Measurements from ENCODE around the gene ARHGAP44.

The ARHGAP44 gene

DNA sequence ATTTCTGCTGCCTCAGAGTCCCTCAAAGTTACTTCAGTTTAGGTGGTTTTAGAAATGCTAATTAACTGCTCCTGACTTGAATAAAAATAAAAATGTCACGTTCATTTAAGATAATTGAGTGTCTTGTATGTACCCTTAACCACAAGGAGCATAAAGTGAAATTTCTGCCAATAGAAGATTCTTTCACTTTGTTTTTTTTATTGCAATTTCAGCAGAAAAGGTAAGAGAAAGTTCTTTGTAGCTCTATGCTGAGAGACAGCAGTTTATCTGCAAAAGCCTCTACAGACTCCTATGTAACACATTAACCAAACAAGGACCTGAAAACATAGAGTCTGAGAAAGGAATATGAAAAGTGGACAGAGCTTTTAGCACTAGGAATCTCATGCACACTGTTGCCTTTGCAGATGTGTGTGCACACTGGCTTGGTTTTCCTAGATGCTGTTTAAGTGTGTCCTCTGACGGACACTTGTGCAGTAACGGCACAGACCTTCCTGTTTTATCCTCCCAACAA lies 11.6 kb downstream of the ARHGAP44 start:
- no peak overlapping the region for H3K4me3 Mint-ChIP-seq
- H3K36me3 Mint-ChIP-seq, result no peaks in the 10 kb centered on the region
- H3K9me3 Mint-ChIP-seq (ENCODE audit: low read depth), result peaks cover 12% of the 10 kb centered on the region
- H3K4me1 Mint-ChIP-seq (ENCODE audit: low read depth), result no peaks in the 10 kb centered on the region
- H3K27me3 Mint-ChIP-seq, result peaks cover 5% of the 10 kb centered on the region
- H3K27ac Mint-ChIP-seq, result no peak overlapping the region

DNA sequence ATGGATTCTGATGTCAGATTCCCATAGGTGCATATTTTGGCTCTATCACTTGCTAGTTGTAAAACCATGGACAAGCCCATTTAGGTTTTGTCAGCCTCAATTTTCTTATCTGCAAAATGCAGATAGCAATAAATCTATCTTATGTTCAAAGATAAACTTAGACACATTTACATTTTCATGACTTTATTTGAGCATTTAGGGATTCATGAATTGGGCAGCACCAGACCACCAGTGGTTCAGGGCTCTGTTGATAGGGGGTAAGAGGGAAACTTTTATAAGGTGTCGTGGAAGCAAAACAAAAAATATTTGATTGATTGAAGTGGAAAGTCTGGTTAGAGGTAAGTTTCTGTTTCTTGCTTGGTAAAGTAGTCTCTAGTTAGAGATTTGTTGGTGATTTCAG lies 17.3 kb downstream of the ARHGAP44 start:
- Mint-ChIP-seq H3K27ac (no peak overlapping the region), H3K9me3 (ENCODE audit: low read depth) (peaks cover 18% of the 10 kb centered on the region), H3K4me3 (no peak overlapping the region), H3K27me3 (peaks cover 5% of the 10 kb centered on the region), H3K36me3 (no peaks in the 10 kb centered on the region), H3K4me1 (ENCODE audit: low read depth) (no peaks in the 10 kb centered on the region)

DNA sequence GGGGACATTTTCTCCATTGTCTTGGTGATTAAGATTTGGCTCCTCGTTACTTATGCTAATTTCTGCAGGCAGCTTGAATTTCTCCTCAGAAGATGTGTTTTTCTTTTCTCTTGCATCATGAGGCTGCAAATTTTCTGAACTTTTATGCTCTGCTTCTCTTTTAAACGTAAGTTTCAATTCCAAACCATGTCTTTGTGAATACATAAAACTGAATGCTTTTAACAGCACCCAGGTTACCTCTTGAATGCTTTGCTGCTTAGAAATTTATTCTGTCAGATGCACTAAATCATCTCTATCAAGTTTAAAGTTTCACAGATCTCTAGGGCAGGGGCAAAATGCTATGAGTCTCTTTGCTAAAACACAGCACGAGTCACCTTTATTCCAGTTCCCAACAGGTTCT lies 19.4 kb downstream of the ARHGAP44 start:
- Mint-ChIP-seq H3K27me3 (peaks cover 5% of the 10 kb centered on the region), H3K4me1 (ENCODE audit: low read depth) (no peaks in the 10 kb centered on the region), H3K4me3 (no peak overlapping the region), H3K27ac (no peak overlapping the region), H3K9me3 (ENCODE audit: low read depth) (peaks cover 18% of the 10 kb centered on the region), H3K36me3 (no peaks in the 10 kb centered on the region)

DNA sequence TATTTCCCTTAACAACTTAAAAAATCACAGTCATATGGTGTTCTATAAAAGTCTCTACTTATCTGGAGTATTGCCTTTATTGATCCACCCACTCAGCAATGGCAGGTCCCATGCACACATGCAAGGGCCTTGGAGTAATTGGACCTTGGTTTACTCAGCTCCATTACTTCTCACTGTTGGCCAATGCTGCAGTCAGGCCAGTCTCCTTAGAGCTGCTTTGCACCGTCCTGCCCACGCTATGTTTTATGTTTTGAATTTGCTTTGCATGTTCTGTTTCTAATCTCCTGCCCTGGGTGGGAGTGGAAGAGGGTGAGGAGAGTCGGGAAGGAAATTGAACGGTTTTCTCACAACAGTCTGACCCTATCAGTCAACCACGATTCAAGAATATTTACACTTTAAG lies 23.6 kb downstream of the ARHGAP44 start:
- Mint-ChIP-seq H3K36me3 (no peaks in the 10 kb centered on the region), H3K4me3 (no peak overlapping the region), H3K4me1 (ENCODE audit: low read depth) (no peaks in the 10 kb centered on the region), H3K27ac (no peak overlapping the region), H3K9me3 (ENCODE audit: low read depth) (peaks cover 14% of the 10 kb centered on the region), H3K27me3 (peaks cover 4% of the 10 kb centered on the region)

DNA sequence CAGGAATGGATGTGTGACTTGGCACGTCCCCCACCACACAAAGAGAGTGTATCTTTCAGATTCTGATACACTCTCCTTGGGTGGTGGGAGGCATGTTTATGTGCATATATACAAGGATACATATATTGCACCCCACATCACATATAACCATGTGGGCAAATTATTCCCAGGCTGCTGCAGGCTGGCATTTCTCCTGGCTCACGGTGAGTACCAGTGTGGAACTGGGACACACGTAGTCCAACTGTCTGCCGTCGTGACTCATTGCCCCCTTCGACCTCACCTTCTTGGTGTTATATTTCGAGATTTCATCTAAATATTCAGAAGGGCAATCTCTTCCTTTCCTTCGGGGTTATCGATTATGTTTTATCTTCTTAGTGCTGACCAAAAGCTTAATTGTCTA lies 24.4 kb downstream of the ARHGAP44 start:
- no peak overlapping the region for H3K4me3 Mint-ChIP-seq
- peaks cover 16% of the 10 kb centered on the region for H3K9me3 Mint-ChIP-seq (ENCODE audit: low read depth)
- peaks cover 4% of the 10 kb centered on the region for H3K27me3 Mint-ChIP-seq
- H3K36me3 Mint-ChIP-seq, result no peaks in the 10 kb centered on the region
- H3K27ac Mint-ChIP-seq, result no peak overlapping the region
- H3K4me1 Mint-ChIP-seq (ENCODE audit: low read depth), result no peaks in the 10 kb centered on the region

DNA sequence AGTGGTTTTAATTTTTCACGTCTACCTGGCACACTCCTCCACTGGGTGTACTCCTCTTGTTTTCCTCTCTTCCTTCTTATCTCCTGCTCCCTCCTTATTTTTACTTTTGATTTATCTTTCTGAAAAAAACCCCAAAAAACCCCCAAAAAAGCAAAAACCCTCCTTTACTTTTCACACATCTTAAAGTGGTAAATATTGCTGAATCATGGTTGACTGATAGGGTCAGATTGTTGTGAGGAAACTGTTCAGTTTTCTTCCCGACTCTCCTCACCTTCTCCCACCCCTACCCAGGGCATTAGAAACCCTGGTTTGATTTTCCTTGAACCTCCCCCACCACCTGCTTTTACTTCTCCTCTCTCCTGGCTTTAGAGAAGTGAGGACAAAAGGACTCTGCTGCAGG lies 25.4 kb downstream of the ARHGAP44 start:
- H3K9me3 Mint-ChIP-seq (ENCODE audit: low read depth), result peaks cover 9% of the 10 kb centered on the region
- no peak overlapping the region for H3K4me3 Mint-ChIP-seq
- peaks cover 4% of the 10 kb centered on the region for H3K27me3 Mint-ChIP-seq

DNA sequence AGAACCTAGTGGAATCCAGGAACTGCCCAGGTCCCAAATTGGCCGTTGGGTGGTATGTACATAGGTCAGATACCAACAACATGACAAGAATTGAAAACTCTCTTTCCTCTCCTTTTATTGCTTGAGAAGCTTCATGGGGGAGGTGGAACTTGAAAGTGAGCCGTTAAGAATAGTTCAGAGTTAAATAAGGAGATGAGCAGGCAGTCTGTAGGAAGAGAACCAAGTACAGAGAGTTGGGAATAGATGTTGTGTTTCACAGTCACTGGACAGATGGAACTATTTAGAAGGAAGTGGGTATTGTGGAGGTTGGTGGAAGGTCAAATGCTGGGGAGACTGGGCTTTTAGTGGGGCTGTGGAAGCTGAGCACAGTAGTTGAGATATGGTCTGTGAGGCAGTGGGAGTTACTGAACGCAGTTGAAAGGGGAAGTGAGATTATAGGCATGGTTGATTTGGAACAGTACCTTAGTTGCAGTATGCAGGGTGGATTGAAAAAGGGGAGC lies 26.4 kb downstream of the ARHGAP44 start:
- peaks cover 8% of the 10 kb centered on the region for H3K9me3 Mint-ChIP-seq (ENCODE audit: low read depth)
- peaks cover 6% of the 10 kb centered on the region for H3K27me3 Mint-ChIP-seq
- H3K27ac Mint-ChIP-seq, result no peak overlapping the region
- H3K36me3 Mint-ChIP-seq, result no peaks in the 10 kb centered on the region
- no peaks in the 10 kb centered on the region for H3K4me1 Mint-ChIP-seq (ENCODE audit: low read depth)
- no peak overlapping the region for H3K4me3 Mint-ChIP-seq

More for the DNA sequence above, 25.4 kb downstream of the ARHGAP44 start:
- Mint-ChIP-seq H3K27ac (no peak overlapping the region), H3K36me3 (no peaks in the 10 kb centered on the region), H3K4me1 (ENCODE audit: low read depth) (no peaks in the 10 kb centered on the region)

DNA sequence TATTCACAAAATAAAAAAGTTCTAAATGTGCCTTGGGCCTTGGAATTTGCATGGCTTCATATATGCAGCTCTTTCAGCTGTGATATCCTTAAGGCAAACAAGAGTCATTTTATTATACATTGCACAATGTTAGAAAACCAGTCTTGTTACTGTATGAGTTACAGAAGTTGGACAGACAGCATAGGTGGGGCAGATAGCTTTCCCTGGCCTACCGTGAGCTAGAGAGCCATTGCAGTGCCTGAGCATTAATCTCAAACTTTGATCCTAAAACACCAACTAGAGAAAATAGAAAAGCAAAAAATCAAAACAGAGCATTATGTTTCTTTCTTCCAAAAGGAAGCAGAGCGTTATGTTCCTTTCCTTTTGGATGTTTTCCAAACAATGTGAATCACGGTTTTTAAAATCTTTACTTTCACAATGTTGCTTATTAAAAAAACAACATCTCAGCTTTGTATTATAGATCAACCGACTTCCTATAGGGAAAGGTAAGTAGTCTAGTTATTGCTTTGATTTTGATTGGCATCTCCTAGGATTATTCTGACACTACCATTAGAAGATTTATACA lies 32.2 kb downstream of the ARHGAP44 start:
- Mint-ChIP-seq H3K4me3 (no peak overlapping the region), H3K9me3 (ENCODE audit: low read depth) (peaks cover 5% of the 10 kb centered on the region), H3K36me3 (no peaks in the 10 kb centered on the region), H3K4me1 (ENCODE audit: low read depth) (no peaks in the 10 kb centered on the region), H3K27ac (no peak overlapping the region), H3K27me3 (peaks cover 2% of the 10 kb centered on the region)

DNA sequence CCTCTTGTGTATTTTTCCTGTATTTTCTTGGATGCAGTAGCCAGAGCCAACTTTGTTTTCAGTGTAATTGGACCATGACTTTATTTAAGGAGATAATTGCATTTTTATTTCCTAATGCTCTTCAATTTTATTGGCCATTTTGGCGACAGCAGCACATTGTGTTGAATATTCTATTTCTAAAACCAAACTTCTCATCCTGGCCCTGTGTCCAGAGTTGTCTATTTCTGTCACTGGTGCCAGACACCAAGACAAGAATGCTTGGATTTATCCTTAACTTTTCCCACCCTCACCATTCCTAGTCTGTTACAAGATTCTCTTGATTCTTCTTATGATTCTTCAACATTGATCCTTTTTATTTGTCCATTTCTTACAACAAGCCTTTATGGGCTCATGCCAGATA lies 37.1 kb downstream of the ARHGAP44 start:
- Mint-ChIP-seq H3K4me1 (ENCODE audit: low read depth) (no peaks in the 10 kb centered on the region), H3K9me3 (ENCODE audit: low read depth) (peaks cover 4% of the 10 kb centered on the region), H3K27me3 (no peaks in the 10 kb centered on the region), H3K4me3 (no peak overlapping the region), H3K36me3 (peaks cover 2% of the 10 kb centered on the region), H3K27ac (no peak overlapping the region)

DNA sequence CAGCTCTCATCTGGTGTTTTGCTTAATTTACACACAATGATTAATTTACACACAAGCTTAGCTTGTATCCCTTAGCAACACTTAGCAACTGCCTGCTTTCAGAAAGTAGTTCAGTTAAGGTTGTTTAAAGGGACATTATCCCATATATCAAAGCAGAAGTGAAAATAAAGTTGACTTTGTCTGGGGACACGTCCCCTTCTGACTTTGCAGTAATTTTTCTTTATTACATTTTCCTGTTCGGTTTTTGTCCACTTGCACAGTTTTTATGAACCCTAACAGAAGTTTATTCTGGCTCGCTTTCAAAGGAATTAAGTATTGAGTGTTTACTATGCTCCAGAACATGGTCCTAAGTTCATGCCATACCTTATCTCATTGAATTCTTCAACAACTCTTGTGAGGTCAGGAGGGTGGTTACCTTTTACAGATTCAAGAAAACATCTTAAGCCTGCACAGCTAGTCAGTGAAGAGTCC lies 41.5 kb downstream of the ARHGAP44 start:
- Mint-ChIP-seq H3K27ac (no peak overlapping the region), H3K4me1 (ENCODE audit: low read depth) (no peaks in the 10 kb centered on the region), H3K36me3 (peaks cover 4% of the 10 kb centered on the region), H3K4me3 (no peak overlapping the region), H3K9me3 (ENCODE audit: low read depth) (peaks cover 16% of the 10 kb centered on the region), H3K27me3 (no peaks in the 10 kb centered on the region)

DNA sequence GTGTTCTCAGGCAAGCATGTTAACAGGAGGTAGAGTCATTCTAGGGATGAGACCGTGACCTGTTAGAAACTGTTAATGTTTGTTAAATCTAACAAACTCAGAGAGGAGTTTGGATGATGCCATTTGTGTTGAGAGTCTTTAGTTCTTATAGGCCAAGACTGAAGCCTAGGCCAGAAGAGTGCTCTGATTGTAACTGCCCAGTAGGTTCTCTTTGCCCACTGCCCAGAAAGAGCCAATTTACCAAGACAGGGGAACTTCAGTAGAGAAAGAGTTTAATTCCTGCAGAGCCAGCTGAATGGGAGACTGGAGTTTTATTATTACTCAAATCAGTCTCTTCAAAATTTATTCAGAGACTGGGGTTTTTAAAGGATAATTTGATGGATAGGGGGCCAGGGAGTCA lies 42.5 kb downstream of the ARHGAP44 start:
- no peaks in the 10 kb centered on the region for H3K4me1 Mint-ChIP-seq (ENCODE audit: low read depth)
- H3K4me3 Mint-ChIP-seq, result no peak overlapping the region
- H3K9me3 Mint-ChIP-seq (ENCODE audit: low read depth), result peaks cover 16% of the 10 kb centered on the region
- peaks cover 4% of the 10 kb centered on the region for H3K36me3 Mint-ChIP-seq
- H3K27me3 Mint-ChIP-seq, result no peaks in the 10 kb centered on the region
- no peak overlapping the region for H3K27ac Mint-ChIP-seq

DNA sequence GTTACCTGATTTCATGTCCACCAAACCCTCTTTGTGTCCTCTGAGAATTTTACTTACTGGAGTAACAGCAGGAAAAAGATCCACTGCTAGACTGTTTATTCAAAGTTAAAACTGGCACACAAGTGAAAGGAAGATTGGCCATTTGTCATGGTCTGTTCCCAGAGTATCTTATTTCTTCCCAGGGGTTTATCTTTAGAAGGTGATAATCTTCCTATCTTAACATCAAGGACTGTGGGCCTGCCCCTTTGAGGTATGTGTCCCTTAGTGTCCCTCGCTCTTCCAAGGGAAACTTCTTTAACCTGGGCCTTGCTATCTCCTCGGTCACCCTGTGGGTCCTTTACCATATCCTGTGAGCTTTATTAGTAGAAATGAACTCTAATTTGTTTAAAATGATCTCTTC lies 49.7 kb downstream of the ARHGAP44 start:
- no peak overlapping the region for H3K27ac Mint-ChIP-seq

DNA sequence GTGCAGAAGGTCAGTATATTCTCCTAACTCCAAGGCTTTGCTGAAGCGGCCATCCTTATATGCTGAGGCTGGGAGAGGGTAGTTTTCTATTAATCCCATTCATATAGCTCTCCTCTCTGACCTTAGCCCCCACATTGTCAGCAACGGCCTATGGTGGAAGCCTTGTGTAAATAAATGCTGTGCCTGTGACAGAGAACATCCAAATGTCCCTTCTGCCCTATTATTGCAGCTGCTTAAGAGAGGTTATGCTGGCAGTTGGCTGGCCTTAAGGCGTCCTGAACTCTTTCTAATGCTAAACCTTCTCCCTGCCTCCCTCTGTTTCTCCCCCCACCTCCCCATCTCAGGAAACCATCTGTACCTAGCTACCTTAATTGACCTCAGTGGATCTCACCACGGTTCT lies 53.6 kb downstream of the ARHGAP44 start:
- Mint-ChIP-seq H3K9me3 (ENCODE audit: low read depth) (no peaks in the 10 kb centered on the region), H3K4me1 (ENCODE audit: low read depth) (no peaks in the 10 kb centered on the region), H3K27ac (no peak overlapping the region), H3K4me3 (no peak overlapping the region), H3K27me3 (no peaks in the 10 kb centered on the region), H3K36me3 (no peaks in the 10 kb centered on the region)

More for the DNA sequence above, 49.7 kb downstream of the ARHGAP44 start:
- H3K4me1 Mint-ChIP-seq (ENCODE audit: low read depth), result no peaks in the 10 kb centered on the region
- no peaks in the 10 kb centered on the region for H3K27me3 Mint-ChIP-seq
- H3K4me3 Mint-ChIP-seq, result no peak overlapping the region
- H3K9me3 Mint-ChIP-seq (ENCODE audit: low read depth), result no peaks in the 10 kb centered on the region
- no peaks in the 10 kb centered on the region for H3K36me3 Mint-ChIP-seq

DNA sequence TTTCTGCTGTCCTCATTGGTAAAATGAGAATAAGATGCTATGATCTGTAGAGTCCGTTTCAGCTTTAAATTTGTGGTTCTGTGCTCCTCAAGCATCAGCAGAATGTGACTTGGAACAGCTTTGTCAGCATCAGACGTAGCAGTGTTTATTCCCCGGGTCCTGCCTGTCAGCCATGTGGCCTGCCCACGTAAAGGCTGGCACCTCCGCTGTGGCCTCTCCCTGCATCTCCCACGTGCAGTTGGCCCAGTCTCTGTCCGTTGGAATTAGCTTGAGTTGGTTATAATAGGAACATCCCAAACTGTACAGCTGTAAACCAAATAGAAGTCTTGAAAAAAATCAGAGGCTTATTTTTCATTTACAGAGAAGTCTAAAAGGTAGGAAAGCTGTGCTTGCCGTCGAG lies 61.7 kb downstream of the ARHGAP44 start:
- Mint-ChIP-seq H3K4me3 (no peak overlapping the region), H3K27me3 (peaks cover 1% of the 10 kb centered on the region)

DNA sequence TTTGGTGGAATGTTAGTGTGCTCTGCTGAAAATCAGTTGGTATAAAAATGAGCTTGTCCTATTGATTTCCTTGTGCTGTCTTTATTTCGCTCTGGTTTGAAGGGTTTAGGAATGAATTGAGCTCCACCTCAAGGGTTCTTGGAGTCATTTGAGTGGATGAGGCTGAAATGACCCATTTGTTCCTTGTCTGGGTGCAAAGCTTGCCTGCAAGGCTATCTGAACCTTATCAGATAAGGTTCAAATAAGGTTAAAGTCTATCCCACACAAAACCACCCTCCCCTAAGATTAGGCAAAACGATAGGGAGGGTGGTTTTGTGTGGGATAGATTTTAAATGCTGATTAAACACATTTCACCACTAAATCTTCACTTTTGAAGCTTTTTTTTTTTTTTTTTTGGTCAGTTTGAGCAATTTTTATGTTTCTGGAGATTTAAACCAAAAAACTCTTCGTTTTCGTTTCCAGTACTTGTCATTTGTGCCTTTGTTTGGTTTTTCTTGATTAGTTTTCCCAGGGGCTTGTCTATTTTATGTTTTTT lies 62.7 kb downstream of the ARHGAP44 start:
- peaks cover 1% of the 10 kb centered on the region for H3K27me3 Mint-ChIP-seq
- H3K4me1 Mint-ChIP-seq (ENCODE audit: low read depth), result no peaks in the 10 kb centered on the region
- H3K27ac Mint-ChIP-seq, result no peak overlapping the region
- no peaks in the 10 kb centered on the region for H3K9me3 Mint-ChIP-seq (ENCODE audit: low read depth)
- H3K4me3 Mint-ChIP-seq, result no peak overlapping the region
- H3K36me3 Mint-ChIP-seq, result no peaks in the 10 kb centered on the region

More for the DNA sequence above, 61.7 kb downstream of the ARHGAP44 start:
- Mint-ChIP-seq H3K27ac (no peak overlapping the region), H3K36me3 (no peaks in the 10 kb centered on the region), H3K4me1 (ENCODE audit: low read depth) (no peaks in the 10 kb centered on the region), H3K9me3 (ENCODE audit: low read depth) (no peaks in the 10 kb centered on the region)

DNA sequence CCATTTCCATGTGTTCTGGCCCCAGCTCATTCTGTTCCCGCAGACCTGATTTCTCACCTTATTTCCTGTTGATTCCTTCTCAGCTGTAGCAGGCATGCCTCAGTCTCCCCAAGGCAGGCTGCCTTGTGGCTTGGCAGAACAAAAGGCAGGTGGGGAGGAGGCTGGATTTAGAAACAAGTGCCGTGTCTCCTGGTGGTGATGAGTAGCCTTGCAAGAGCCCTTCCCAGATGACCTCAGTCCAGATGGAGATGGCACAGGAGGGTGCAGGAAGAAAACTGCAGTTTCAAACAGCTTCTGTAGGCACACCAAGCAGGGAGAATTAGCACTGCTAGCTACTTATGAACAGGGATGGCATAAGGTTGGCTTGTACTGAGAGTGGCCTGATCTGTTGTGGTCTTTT lies 64.6 kb downstream of the ARHGAP44 start:
- H3K27me3 Mint-ChIP-seq, result peaks cover 1% of the 10 kb centered on the region
- H3K27ac Mint-ChIP-seq, result no peak overlapping the region
- H3K36me3 Mint-ChIP-seq, result no peaks in the 10 kb centered on the region
- no peak overlapping the region for H3K4me3 Mint-ChIP-seq
- peaks cover 4% of the 10 kb centered on the region for H3K9me3 Mint-ChIP-seq (ENCODE audit: low read depth)
- no peaks in the 10 kb centered on the region for H3K4me1 Mint-ChIP-seq (ENCODE audit: low read depth)
